ENCODE measurements around the gene GOLGA5. TPM values are rescaled to one million over a fixed set of nuclear protein-coding genes. Genes with fewer than 3 reads are reported as not detected.

Gene GOLGA5
- total RNA-seq, 2 donors from 2014 or later = 21.8 to 27.8 TPM

GRCh38 chr14:92794961-92795360, 856 bp downstream of the GOLGA5 start:
- intact Hi-C loops (cut with DNase I) = no loop called here
- ATAC-seq (no peak), DNase-seq (no peak)
- 23 to 33% methylated on average over 6 of the region's 6 CpGs for WGBS, 2 donors
- Histone ChIP-seq H3K4me1 (peaks cover 38% of the 10 kb centered on the region), H3K4me3 (peak overlapping the region; percentile 75 to 89), H3K27ac (peak overlapping the region in 3 of 4 donors; percentile 65 to 87 (median 86)), H3K27me3 (no peaks in the 10 kb centered on the region), H3K9me3 (no peaks in the 10 kb centered on the region), H3K36me3 (replicated peaks in 1 of 2; ENCODE audit: insufficient read depth in 1 of 2, low read depth in 2 of 2) (peaks cover 0 to 3% of the 10 kb centered on the region in 2 donors)
- TF ChIP-seq POLR2A (IDR thresholded peaks at IDR 0.05) (no peak), CTCF (IDR thresholded peaks at IDR 0.05) (no peak)

DNA sequence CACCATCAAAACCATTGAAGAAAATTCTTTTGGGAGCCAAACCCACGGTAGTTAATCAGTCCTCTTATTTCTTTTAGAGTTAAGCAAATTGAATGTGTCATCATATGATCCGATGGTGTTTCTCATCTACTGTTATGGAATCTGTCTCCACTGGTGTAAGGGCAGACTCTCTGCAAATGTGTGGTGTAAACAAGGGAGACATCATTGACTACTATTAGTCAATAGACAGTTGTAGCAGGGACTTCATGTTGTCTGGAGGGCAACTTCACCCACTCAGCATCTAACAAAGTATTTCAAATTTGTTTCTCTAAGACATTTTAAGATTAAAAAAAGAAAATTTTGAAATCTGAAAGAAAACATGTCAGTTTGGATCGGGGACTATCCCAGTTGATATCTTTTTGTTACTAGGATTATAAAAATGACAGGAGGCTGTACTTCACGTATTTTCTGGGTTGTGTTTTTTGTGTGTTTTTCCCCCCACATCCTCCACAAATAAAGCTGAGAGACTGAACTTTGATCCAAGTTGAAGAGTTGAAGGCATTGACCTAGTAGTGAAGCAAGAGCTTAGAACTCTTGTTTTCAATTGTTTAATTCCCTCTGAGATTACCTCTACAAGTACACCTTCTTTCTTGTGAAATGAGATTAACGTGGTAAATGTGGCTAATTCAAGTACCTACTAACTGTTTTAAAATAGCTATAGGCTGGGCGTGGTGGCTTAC, 4.0 kb downstream of the GOLGA5 start:
- Histone ChIP-seq H3K36me3 (replicated peaks in 1 of 2; ENCODE audit: insufficient read depth in 1 of 2, low read depth in 2 of 2) (peaks cover 0 to 3% of the 10 kb centered on the region in 2 donors), H3K9me3 (no peaks in the 10 kb centered on the region), H3K4me3 (no peak overlapping the region), H3K27me3 (no peaks in the 10 kb centered on the region), H3K27ac (no peak overlapping the region), H3K4me1 (peaks cover 42% of the 10 kb centered on the region)
- DNase-seq = no peak
- intact Hi-C loops (cut with DNase I) = no loop called here
- no peak for TF ChIP-seq CTCF (IDR thresholded peaks at IDR 0.05)
- no peak for TF ChIP-seq POLR2A (IDR thresholded peaks at IDR 0.05)
- ATAC-seq = no peak
- WGBS, 2 donors = 48 to 58% methylated on average over 6 of the region's 6 CpGs

DNA sequence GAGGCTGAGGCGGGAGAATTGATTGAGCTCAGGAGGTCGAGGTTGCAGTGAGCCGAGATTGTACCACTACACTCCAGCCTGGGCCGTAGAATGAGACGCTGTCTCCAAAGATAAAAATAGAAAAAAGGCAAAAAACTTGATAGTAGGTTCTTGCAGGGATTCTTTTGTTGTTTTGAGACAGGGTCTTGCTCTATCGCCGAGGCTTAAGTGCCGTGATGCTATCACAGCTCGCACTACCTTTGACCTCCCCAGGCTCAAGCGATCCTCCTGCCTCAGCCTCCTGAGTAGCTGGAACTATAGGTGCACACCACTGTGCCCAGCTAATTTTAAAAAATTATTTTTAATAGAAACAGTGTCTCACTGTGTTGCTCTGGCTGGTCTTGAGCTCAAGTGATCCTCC, 4.7 kb downstream of the GOLGA5 start:
- H3K4me3 ChIP-seq = no peak overlapping the region
- no peak for ATAC-seq
- 91 to 95% methylated on average over 9 to 10 of the region's 10 CpGs for WGBS, 2 donors
- intact Hi-C loops (cut with DNase I) = no loop called here
- H3K9me3 ChIP-seq = no peaks in the 10 kb centered on the region
- no peak for DNase-seq
- peaks cover 0 to 3% of the 10 kb centered on the region in 2 donors for H3K36me3 ChIP-seq (replicated peaks in 1 of 2; ENCODE audit: insufficient read depth in 1 of 2, low read depth in 2 of 2)
- H3K27me3 ChIP-seq = no peaks in the 10 kb centered on the region
- H3K27ac ChIP-seq = no peak overlapping the region
- H3K4me1 ChIP-seq = peaks cover 42% of the 10 kb centered on the region
- TF ChIP-seq POLR2A (IDR thresholded peaks at IDR 0.05) (no peak), CTCF (IDR thresholded peaks at IDR 0.05) (no peak)

DNA sequence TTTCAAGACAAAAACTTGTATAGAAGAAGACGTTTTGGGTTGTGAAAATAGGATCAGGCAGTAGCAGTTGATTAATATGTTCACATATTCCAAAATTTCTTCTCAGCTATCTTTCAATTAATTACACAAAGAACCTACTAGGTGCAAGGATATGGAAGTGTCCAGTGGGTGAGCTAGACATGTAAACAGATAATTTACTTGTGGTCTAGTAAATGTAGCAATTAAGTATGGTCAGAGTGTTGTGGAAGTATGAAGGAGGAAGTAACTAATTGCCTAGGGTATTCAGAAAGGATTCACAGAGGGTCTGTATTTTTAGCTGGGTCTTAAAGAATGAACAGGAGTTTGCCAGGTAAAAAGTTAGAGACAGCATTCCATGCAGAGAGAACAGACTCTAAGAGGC, 5.9 kb downstream of the GOLGA5 start:
- 62 to 63% methylated on average over 1 of the region's 1 CpG for WGBS, 2 donors
- TF ChIP-seq POLR2A (IDR thresholded peaks at IDR 0.05) = no peak
- no peak for TF ChIP-seq CTCF (IDR thresholded peaks at IDR 0.05)
- peaks cover 42% of the 10 kb centered on the region for H3K4me1 ChIP-seq
- peak overlapping the region in 1 of 4 donors; percentile 12 for H3K27ac ChIP-seq
- ATAC-seq (no peak), DNase-seq (no peak)
- H3K4me3 ChIP-seq = no peak overlapping the region
- H3K9me3 ChIP-seq = no peaks in the 10 kb centered on the region
- intact Hi-C loops (cut with DNase I) = no loop called here
- no peaks in the 10 kb centered on the region for H3K27me3 ChIP-seq
- H3K36me3 ChIP-seq (replicated peaks in 1 of 2; ENCODE audit: insufficient read depth in 1 of 2, low read depth in 2 of 2) = peaks cover 0 to 3% of the 10 kb centered on the region in 2 donors

GRCh38 chr14:92800525-92800924, 6.4 kb downstream of the GOLGA5 start:
- 28 to 29% methylated on average over 3 of the region's 3 CpGs for WGBS, 2 donors
- Histone ChIP-seq H3K9me3 (no peaks in the 10 kb centered on the region), H3K27me3 (no peaks in the 10 kb centered on the region), H3K27ac (peak overlapping the region in 1 of 4 donors; percentile 12), H3K36me3 (replicated peaks in 1 of 2; ENCODE audit: insufficient read depth in 1 of 2, low read depth in 2 of 2) (peaks cover 0 to 3% of the 10 kb centered on the region in 2 donors), H3K4me3 (no peak overlapping the region), H3K4me1 (peaks cover 36% of the 10 kb centered on the region)
- ATAC-seq (no peak), DNase-seq (no peak)
- TF ChIP-seq CTCF (IDR thresholded peaks at IDR 0.05) (no peak), POLR2A (IDR thresholded peaks at IDR 0.05) (no peak)
- intact Hi-C loops (cut with DNase I) = no loop called here
